Neural cell (in vitro differentiated cells): ENCODE data around the gene TNFSF9. TPM values are rescaled to one million over a fixed set of nuclear protein-coding genes. Genes with fewer than 3 reads are reported as not detected.

Experiments used
- H2AFZ ChIP-seq: fragments of 200-600, 300-800 bp; sonication (generic), shearing (Covaris generic); 2 replicates; pipeline ENCODE4 v1.6.0; 2014; ENCODE audit warnings: low read depth, mild to moderate bottlenecking, antibody characterized with exemption, low read length, moderate library complexity
- H3F3A ChIP-seq: fragments of 200-600 bp; shearing (Covaris generic); 2 replicates; pipeline ENCODE4 v1.6.1; 2016; ENCODE audit warnings: mild to moderate bottlenecking, moderate library complexity, mixed read lengths, antibody characterized with exemption, low read length; ENCODE audit not compliant: insufficient read depth, poor library complexity, severe bottlenecking
- H3K27ac ChIP-seq: fragments of 200-600, 300-800 bp; sonication (generic), shearing (Covaris generic); 2 replicates; pipeline ENCODE4 v1.5.1; 2014; ENCODE audit warnings: mild to moderate bottlenecking, low read length, moderate library complexity
- H3K27me3 ChIP-seq: fragments of 300-800, 200-600 bp; sonication (generic), shearing (Covaris generic); 2 replicates; pipeline ENCODE4 v1.6.0; 2014; ENCODE audit warnings: mild to moderate bottlenecking, low read depth, low read length, moderate library complexity; ENCODE audit not compliant: insufficient read depth
- H3K36me3 ChIP-seq: fragments of 300-800, 200-600 bp; sonication (generic), shearing (Covaris generic); 2 replicates; pipeline ENCODE4 v1.5.1; 2014; ENCODE audit warnings: mild to moderate bottlenecking, antibody characterized with exemption, low read length, moderate library complexity; ENCODE audit not compliant: insufficient read depth
- H3K4me2 ChIP-seq: fragments of 300-800, 200-600 bp; sonication (generic), shearing (Covaris generic); 2 replicates; pipeline ENCODE4 v1.6.0; 2014; ENCODE audit warnings: mild to moderate bottlenecking, low read length
- H3K4me3 ChIP-seq: fragments of 300-800, 200-600 bp; sonication (generic), shearing (Covaris generic); 2 replicates; pipeline ENCODE4 v1.5.1; 2014; ENCODE audit warnings: mild to moderate bottlenecking, low read length, moderate library complexity
- H3K79me2 ChIP-seq: fragments of 200-600 bp; shearing (Covaris generic); replicated peaks from 2 replicates; pipeline ENCODE4 v1.6.0; 2014; ENCODE audit warnings: mild to moderate bottlenecking, low read length, moderate library complexity; ENCODE audit not compliant: insufficient read depth
- H3K9ac ChIP-seq: fragments of 300-800, 200-600 bp; sonication (generic), shearing (Covaris generic); 2 replicates; pipeline ENCODE4 v1.6.1; 2016; ENCODE audit warnings: mild to moderate bottlenecking, low read length, mixed read lengths
- H3K9me2 ChIP-seq: fragments of 200-600 bp; shearing (Covaris generic); 2 replicates; pipeline ENCODE4 v1.6.1; 2016; ENCODE audit warnings: mild to moderate bottlenecking, low read length, mixed read lengths; ENCODE audit not compliant: insufficient read depth
- H3K9me3 ChIP-seq: fragments of 200-600, 300-800 bp; sonication (generic), shearing (Covaris generic); 2 replicates; pipeline ENCODE4 v1.6.1; 2016; ENCODE audit warnings: mild to moderate bottlenecking, mixed run types, low read length, moderate library complexity, mixed read lengths
- H4K20me1 ChIP-seq: fragments of 200-600 bp; shearing (Covaris generic); 2 replicates; pipeline ENCODE4 v1.6.1; 2016; ENCODE audit warnings: mild to moderate bottlenecking, mixed run types; ENCODE audit not compliant: insufficient read depth
- EP300 ChIP-seq: fragments of 450-650 bp; conservative IDR thresholded peaks from 2 replicates; pipeline ENCODE4 v1.6.1; 2014; ENCODE audit warnings: antibody characterized with exemption, mild to moderate bottlenecking, moderate library complexity; ENCODE audit not compliant: poor library complexity, severe bottlenecking
- EZH2 ChIP-seq: fragments of 200-600, 300-800 bp; shearing (Covaris generic), sonication (generic); IDR thresholded peaks from 2 replicates; pipeline ENCODE4 v1.6.1; 2014; ENCODE audit warnings: antibody characterized with exemption, low read length, borderline replicate concordance, mild to moderate bottlenecking; ENCODE audit not compliant: insufficient read depth, poor library complexity, severe bottlenecking
- MXI1 ChIP-seq: fragments of 450-650 bp; conservative IDR thresholded peaks from 2 replicates; pipeline ENCODE4 v1.6.1; 2014; ENCODE audit warnings: antibody characterized with exemption, mild to moderate bottlenecking; ENCODE audit not compliant: poor library complexity, severe bottlenecking
- POLR2AphosphoS5 ChIP-seq: IDR thresholded peaks from 2 replicates; pipeline ENCODE4 v1.6.1; 2012
- RAD21 ChIP-seq: fragments of 450-650 bp; conservative IDR thresholded peaks from 2 replicates; pipeline ENCODE4 v1.6.1; 2014; ENCODE audit warnings: antibody characterized with exemption, mild to moderate bottlenecking, moderate library complexity
- SMC3 ChIP-seq: fragments of 450-650 bp; conservative IDR thresholded peaks from 2 replicates; pipeline ENCODE4 v1.6.1; 2014; ENCODE audit warnings: antibody characterized with exemption, mild to moderate bottlenecking, moderate library complexity; ENCODE audit not compliant: poor library complexity
- TAF1 ChIP-seq: IDR thresholded peaks from 2 replicates; pipeline ENCODE4 v1.6.1; 2012; ENCODE audit warnings: low read depth
- polyA minus RNA-seq: library from RNA; depleted of rRNA, polyadenylated mRNA; stranded (reverse); fragments of >200 nt; gene quantifications from 2 replicates; pipeline ENCODE4 v1.2.3, GENCODE V29; 2014
- polyA plus RNA-seq: library from polyadenylated mRNA; depleted of rRNA; stranded (reverse); fragments of >200 nt; gene quantifications from 2 replicates; pipeline ENCODE4 v1.2.3, GENCODE V29; 2014
- TF ChIP-seq, protein P1 (sequence below): IDR thresholded peaks from 2 replicates; pipeline ENCODE4 v1.6.1; 2012; ENCODE audit warnings: borderline replicate concordance
- TF ChIP-seq, protein P2 (sequence below): fragments of 450-650 bp; IDR thresholded peaks from 2 replicates; pipeline ENCODE4 v1.5.1; 2014; ENCODE audit warnings: antibody characterized with exemption, mild to moderate bottlenecking, moderate library complexity; ENCODE audit not compliant: poor library complexity, severe bottlenecking

Gene TNFSF9, protein sequence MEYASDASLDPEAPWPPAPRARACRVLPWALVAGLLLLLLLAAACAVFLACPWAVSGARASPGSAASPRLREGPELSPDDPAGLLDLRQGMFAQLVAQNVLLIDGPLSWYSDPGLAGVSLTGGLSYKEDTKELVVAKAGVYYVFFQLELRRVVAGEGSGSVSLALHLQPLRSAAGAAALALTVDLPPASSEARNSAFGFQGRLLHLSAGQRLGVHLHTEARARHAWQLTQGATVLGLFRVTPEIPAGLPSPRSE
- polyA plus RNA-seq (0.86 and 1.3 TPM in 2 replicates), polyA minus RNA-seq (1.9 and 2.3 TPM in 2 replicates)

DNA sequence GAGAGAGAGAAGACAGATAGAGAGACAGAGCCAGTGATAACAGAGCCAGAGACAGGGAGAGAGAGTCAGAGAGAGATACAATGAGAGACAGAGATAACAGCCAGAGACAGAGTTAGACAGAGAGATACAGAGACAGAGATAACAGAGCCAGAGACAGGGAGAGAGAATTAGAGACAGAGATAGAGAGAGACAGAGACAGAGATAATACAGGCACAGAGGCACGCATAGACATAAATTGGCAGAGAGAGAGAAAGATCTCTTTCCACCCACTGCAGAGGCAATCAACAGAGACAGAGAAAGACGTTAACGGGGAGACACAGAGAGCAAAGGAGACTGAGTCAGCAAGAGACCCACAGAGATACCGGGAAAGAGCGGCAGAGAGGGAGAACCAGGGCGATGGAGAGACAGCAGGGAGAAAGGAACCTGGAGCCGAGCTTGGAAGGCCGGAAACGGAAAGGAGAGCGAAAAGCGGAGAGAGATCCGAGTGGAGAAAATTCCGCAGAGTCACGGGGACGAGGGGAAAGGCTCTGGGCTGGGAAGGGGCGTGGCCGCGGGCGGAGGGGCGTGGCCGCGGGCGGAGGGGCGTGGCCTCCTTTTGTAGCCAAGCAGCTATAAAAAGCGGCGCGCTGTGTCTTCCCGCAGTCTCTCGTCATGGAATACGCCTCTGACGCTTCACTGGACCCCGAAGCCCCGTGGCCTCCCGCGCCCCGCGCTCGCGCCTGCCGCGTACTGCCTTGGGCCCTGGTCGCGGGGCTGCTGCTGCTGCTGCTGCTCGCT lies at the start of gene TNFSF9:
TSS of gene TNFSF9 (plus strand) at position 641 of the 777 bp plus-strand sequence. CDS start at position 652, 11 bp downstream.
- Histone ChIP-seq H3K9ac (peak within 1 kb of the TSS; percentile 78), H2AFZ (peak within 1 kb of the TSS; percentile 66), H3F3A (no peaks in the 10 kb centered on the region), H3K27ac (no peak within 1 kb of the TSS), H3K9me2 (no peaks in the 10 kb centered on the region), H3K36me3 (no peaks in the 10 kb centered on the region), H3K79me2 (no peaks in the 10 kb centered on the region), H3K4me2 (peak within 1 kb of the TSS; percentile 65), H3K27me3 (peaks cover 33% of the 10 kb centered on the region), H3K9me3 (no peaks in the 10 kb centered on the region), H4K20me1 (no peaks in the 10 kb centered on the region), H3K4me3 (peak within 1 kb of the TSS; percentile 85)
- TF ChIP-seq POLR2AphosphoS5 (peak; percentile 79), SMC3 (no peak), RAD21 (peak; percentile 40), TAF1 (peak; percentile 78), EZH2 (no peak), MXI1 (peak; percentile 66), EP300 (peak; percentile 39)
- TF ChIP-seq, protein P1, sequence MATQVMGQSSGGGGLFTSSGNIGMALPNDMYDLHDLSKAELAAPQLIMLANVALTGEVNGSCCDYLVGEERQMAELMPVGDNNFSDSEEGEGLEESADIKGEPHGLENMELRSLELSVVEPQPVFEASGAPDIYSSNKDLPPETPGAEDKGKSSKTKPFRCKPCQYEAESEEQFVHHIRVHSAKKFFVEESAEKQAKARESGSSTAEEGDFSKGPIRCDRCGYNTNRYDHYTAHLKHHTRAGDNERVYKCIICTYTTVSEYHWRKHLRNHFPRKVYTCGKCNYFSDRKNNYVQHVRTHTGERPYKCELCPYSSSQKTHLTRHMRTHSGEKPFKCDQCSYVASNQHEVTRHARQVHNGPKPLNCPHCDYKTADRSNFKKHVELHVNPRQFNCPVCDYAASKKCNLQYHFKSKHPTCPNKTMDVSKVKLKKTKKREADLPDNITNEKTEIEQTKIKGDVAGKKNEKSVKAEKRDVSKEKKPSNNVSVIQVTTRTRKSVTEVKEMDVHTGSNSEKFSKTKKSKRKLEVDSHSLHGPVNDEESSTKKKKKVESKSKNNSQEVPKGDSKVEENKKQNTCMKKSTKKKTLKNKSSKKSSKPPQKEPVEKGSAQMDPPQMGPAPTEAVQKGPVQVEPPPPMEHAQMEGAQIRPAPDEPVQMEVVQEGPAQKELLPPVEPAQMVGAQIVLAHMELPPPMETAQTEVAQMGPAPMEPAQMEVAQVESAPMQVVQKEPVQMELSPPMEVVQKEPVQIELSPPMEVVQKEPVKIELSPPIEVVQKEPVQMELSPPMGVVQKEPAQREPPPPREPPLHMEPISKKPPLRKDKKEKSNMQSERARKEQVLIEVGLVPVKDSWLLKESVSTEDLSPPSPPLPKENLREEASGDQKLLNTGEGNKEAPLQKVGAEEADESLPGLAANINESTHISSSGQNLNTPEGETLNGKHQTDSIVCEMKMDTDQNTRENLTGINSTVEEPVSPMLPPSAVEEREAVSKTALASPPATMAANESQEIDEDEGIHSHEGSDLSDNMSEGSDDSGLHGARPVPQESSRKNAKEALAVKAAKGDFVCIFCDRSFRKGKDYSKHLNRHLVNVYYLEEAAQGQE: peak; percentile 26
- TF ChIP-seq, protein P2, sequence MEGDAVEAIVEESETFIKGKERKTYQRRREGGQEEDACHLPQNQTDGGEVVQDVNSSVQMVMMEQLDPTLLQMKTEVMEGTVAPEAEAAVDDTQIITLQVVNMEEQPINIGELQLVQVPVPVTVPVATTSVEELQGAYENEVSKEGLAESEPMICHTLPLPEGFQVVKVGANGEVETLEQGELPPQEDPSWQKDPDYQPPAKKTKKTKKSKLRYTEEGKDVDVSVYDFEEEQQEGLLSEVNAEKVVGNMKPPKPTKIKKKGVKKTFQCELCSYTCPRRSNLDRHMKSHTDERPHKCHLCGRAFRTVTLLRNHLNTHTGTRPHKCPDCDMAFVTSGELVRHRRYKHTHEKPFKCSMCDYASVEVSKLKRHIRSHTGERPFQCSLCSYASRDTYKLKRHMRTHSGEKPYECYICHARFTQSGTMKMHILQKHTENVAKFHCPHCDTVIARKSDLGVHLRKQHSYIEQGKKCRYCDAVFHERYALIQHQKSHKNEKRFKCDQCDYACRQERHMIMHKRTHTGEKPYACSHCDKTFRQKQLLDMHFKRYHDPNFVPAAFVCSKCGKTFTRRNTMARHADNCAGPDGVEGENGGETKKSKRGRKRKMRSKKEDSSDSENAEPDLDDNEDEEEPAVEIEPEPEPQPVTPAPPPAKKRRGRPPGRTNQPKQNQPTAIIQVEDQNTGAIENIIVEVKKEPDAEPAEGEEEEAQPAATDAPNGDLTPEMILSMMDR: no peak

DNA sequence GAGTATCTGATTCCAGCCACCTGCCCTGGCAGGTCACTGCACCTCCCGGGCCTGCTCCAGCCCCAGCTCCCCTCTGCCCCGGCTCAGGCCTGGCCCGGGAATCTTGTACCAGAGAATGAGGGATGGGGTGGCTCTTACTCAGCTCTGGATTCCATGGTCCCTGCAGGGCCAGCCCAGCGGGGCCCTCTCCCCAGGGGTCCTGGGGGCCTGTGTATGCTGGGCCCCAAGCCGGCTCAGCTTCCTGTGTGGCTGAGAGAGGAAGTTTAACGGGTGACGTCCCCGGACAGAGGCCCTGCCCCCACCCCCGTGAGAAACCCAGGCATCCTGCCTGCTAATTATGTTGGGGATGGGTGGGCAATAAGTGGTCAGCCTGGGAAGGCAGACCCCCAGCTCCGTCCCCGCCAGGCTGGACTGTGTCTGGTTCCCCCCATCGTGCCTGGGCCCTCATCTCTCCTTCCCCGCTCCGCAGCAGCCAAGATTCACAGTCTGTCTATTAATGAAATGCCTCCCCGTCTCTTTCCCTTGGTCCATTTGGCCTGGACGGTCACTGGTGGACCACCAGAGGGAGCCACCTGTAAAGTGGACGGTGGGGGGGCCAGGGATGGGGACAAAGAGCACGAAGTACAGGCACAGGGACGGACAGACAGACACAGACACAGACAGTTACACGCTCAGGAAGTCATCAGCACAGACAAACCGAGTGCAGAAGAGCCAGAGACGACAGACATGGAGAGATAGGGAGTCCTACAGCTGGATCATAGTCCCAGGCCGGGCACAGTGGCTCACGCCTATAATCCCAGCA lies 49.1 kb upstream of the TNFSF9 start, which contains the start of gene DENND1C:
TSS of gene DENND1C (minus strand) at position 247 of the 802 bp plus-strand sequence. CDS start at position 155, 92 bp downstream.
- TF ChIP-seq TAF1 (no peak), MXI1 (no peak), EP300 (no peak), EZH2 (no peak), RAD21 (no peak)
- TF ChIP-seq, protein P2: no peak

More for the DNA sequence above, 49.1 kb upstream of the TNFSF9 start, which contains the start of gene DENND1C:
- H3F3A ChIP-seq: no peaks in the 10 kb centered on the region
- no peaks in the 10 kb centered on the region for H4K20me1 ChIP-seq
- no peak within 1 kb of the TSS for H3K4me3 ChIP-seq
- H3K36me3 ChIP-seq: no peaks in the 10 kb centered on the region
- no peak within 1 kb of the TSS for H3K9ac ChIP-seq
- peaks cover under 1% of the 10 kb centered on the region for H3K27me3 ChIP-seq
- H2AFZ ChIP-seq: no peak within 1 kb of the TSS
- no peaks in the 10 kb centered on the region for H3K9me2 ChIP-seq
- H3K9me3 ChIP-seq: no peaks in the 10 kb centered on the region
- no peaks in the 10 kb centered on the region for H3K79me2 ChIP-seq
- H3K4me2 ChIP-seq: no peak within 1 kb of the TSS
- no peak within 1 kb of the TSS for H3K27ac ChIP-seq
